Heart right ventricle (tissue), 16 donors: ENCODE data around the gene LRRTM2. TPM values are rescaled to one million over a fixed set of nuclear protein-coding genes. Genes with fewer than 3 reads are reported as not detected.

Experiments
- ATAC-seq, 8 donors: fragments of 200-7000 bp; cut with Tn5 transposase; one replicate each; pipeline ENCODE4 v1.9.1; 2020; ENCODE audit warnings: mild to moderate bottlenecking in 8 of 8, moderate library complexity in 8 of 8, moderate number of reproducible peaks in 1 of 8
- DNase-seq, 2 donors: peaks; one replicate each; pipeline ENCODE4 v3.0.0-alpha.2; 2020
- H3K27ac ChIP-seq, 10 donors: fragments of 200-600 bp; sonication (generic) in 2 of 10; one replicate each; pipeline versions ENCODE4 v1.5.0 to v1.8.0; 2020 to 2022; ENCODE audit warnings: mild to moderate bottlenecking in 3 of 10
- H3K27me3 ChIP-seq, 7 donors: fragments of 200-600 bp; one replicate each; pipeline ENCODE4 v1.8.0; 2021 to 2022; ENCODE audit warnings: mild to moderate bottlenecking in 2 of 7
- H3K36me3 ChIP-seq, 9 donors: fragments of 200-600 bp; sonication (generic) in 1 of 9; one replicate each; pipeline versions ENCODE4 v1.5.0 to v1.8.0; 2020 to 2022; ENCODE audit warnings: mild to moderate bottlenecking in 2 of 9
- H3K4me1 ChIP-seq, 9 donors: fragments of 200-600 bp; sonication (generic) in 1 of 9; one replicate each; pipeline versions ENCODE4 v1.5.0 to v1.8.0; 2020 to 2022; ENCODE audit warnings: mild to moderate bottlenecking in 4 of 9
- H3K4me3 ChIP-seq, 10 donors: fragments of 200-600 bp; sonication (generic) in 2 of 10; one replicate each; pipeline versions ENCODE4 v1.5.0 to v1.8.0; 2020 to 2022; ENCODE audit warnings: mild to moderate bottlenecking in 7 of 10, moderate library complexity in 2 of 10
- H3K9me3 ChIP-seq, 11 donors: fragments of 200-600 bp in 10 of 11; sonication (generic) in 2 of 11; one replicate each; pipeline versions ENCODE4 v1.5.0 to v1.8.0; 2013 to 2022; ENCODE audit warnings: mild to moderate bottlenecking in 2 of 11, control low read depth in 1 of 11, moderate library complexity in 1 of 11
- WGBS, 2 donors: extraction: QIAGEN DNeasy Blood & Tissue Kit; methylation state at CpG; one replicate each; pipeline ENCODE4 v1.1.7; 2013; ENCODE audit warnings: inconsistent platforms in 1 of 2; 5-methylcytosine and 5-hydroxymethylcytosine counted together
- intact Hi-C, 10 donors: fragments of 100-400 bp; cut with DNase I; formaldehyde crosslinking; loops; one replicate each; pipeline versions ENCODE4 v1.11.1 to v1.14.2; 2022
- polyA plus RNA-seq, 2 donors: library from polyadenylated mRNA; stranded (reverse); fragments of 200-250 nt; gene quantifications; one replicate each; pipeline ENCODE4 v1.2.3, GENCODE V29; 2013
- total RNA-seq, 10 donors: library from RNA; stranded (reverse); fragmentation: NEBNext Ultra II Directional in 3 of 10; extraction: Animal tissue kit (Norgen Biotek cat#: 25700) in 3 of 10; gene quantifications; one replicate each; pipeline versions ENCODE4 v1.2.1 to v1.2.4, GENCODE V29; 2021 to 2023
- TF ChIP-seq, protein P1 (sequence below), 9 donors: fragments of 200-600 bp; sonication (generic) in 2 of 9; IDR thresholded peaks; one replicate each; pipeline versions ENCODE4 v1.5.0 to v1.8.0; 2021 to 2022; ENCODE audit warnings: antibody characterized with exemption in 9 of 9, mild to moderate bottlenecking in 5 of 9, moderate library complexity in 1 of 9
- donor health status: Arrhythmogenic right ventricular cardiomyopathy.
- donor health status: ischemic (EF 13 %, LVEDD 7.1; RV severe dilation, severe dysfunction).
- donor health status: healthy with polysubstance abuse.
- donor health status: DM: no; HTN: yes; CAD: no.
- donor health status: DM: no; HTN: no; CAD: no.
- donor health status: ischemic (EF 25% LVEDD 6.9; RV normal size, moderate dysfunction).
- donor health status: ischemic (EF 25% LVEDD 5.7; RV mildly dilated, moderate dysfunction).
- donor health status: healthy.
- donor health status: DM: yes; HTN: yes; CAD: no.
- donor health status: Ischemic cardiomyopathy.
- donor health status: ischemic (EF 35%, LVEDD 5.7; RV mildly dilated, moderate dysfunction).
- donor health status: nonischemic (EF 11% LVEDD 7.7; RV severe dilation, severe dysfunction).
- donor health status: DM: yes; HTN: yes; CAD: no.
- donor health status: PGD.
- donor health status: ischemic (EF 29% LVEDD 5.4; RV normal size, mild dysfunction).
- donor health status: nonischemic (EF 23%, LVEDD 6.1; RV moderate dilation, normal function).

Gene LRRTM2
- total and polyA plus RNA-seq, 12 donors, result 0.04 to 0.49 (median 0.09) TPM; not detected in 6

DNA sequence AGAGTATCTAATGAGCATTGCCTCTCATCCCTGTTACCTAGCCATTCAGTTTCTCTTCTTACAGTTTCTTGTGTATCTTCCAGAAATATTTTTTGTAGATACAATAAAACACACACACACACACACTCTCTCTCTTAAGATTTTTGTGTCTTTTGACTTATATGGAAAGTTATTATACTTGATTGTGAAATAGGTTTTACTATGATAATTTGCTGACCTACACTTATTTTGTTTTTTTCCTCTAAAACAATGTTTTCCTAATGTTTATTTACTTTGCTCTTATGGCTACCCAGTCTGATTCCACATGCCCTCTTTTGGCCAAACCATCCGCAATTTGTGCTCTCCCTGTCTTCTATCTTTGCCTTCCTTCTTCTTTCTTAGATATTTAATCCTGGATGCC lies 25.3 kb downstream of the LRRTM2 start:
- 84 to 94% methylated on average over 1 of the region's 1 CpG for whole genome bisulfite sequencing, 2 donors
- TF ChIP-seq, protein P1, sequence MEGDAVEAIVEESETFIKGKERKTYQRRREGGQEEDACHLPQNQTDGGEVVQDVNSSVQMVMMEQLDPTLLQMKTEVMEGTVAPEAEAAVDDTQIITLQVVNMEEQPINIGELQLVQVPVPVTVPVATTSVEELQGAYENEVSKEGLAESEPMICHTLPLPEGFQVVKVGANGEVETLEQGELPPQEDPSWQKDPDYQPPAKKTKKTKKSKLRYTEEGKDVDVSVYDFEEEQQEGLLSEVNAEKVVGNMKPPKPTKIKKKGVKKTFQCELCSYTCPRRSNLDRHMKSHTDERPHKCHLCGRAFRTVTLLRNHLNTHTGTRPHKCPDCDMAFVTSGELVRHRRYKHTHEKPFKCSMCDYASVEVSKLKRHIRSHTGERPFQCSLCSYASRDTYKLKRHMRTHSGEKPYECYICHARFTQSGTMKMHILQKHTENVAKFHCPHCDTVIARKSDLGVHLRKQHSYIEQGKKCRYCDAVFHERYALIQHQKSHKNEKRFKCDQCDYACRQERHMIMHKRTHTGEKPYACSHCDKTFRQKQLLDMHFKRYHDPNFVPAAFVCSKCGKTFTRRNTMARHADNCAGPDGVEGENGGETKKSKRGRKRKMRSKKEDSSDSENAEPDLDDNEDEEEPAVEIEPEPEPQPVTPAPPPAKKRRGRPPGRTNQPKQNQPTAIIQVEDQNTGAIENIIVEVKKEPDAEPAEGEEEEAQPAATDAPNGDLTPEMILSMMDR (IDR thresholded peaks at IDR 0.05), result no peak

DNA sequence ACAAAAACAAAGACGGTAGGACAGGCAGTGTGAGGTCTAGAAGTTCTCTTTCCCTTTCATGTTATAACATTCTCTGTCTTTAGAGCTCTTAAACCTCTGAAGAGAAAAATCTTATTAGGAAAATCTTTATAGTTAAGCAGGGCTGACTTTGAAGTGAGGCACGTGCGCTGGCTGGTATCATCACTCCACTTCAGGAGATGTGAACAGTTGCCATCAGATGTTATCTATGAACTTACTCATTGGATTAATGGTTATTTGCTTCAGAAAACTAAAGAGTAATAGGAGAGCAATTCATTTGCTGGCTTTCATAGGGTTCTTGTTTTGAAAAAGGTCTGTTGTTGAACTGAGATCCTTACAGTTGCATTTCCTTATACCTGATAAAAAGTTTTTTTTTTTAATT lies 25.7 kb downstream of the LRRTM2 start:
- Histone ChIP-seq H3K4me1 (peaks cover 3 to 87% (median 57%) of the 10 kb centered on the region in 9 donors), H3K9me3 (no peaks in the 10 kb centered on the region), H3K36me3 (no peaks in the 10 kb centered on the region), H3K27ac (peak overlapping the region in 1 of 10 donors; percentile 35), H3K27me3 (no peaks in the 10 kb centered on the region), H3K4me3 (no peak overlapping the region)
- DNase-seq, result no peak
- no peak for ATAC-seq
- 16 to 31% methylated on average over 3 of the region's 3 CpGs for WGBS, 2 donors
- TF ChIP-seq, protein P1 (IDR thresholded peaks at IDR 0.05), result no peak
- intact Hi-C loops, result no loop called here

More for the DNA sequence above, 25.3 kb downstream of the LRRTM2 start:
- no peaks in the 10 kb centered on the region for H3K27me3 ChIP-seq
- intact Hi-C loops, result no loop called here
- no peaks in the 10 kb centered on the region for H3K9me3 ChIP-seq
- no peak for ATAC-seq
- no peaks in the 10 kb centered on the region for H3K36me3 ChIP-seq
- H3K4me1 ChIP-seq, result peaks cover 3 to 83% (median 53%) of the 10 kb centered on the region in 9 donors
- H3K27ac ChIP-seq, result peak overlapping the region in 1 of 10 donors; percentile 35
- H3K4me3 ChIP-seq, result no peak overlapping the region
- DNase-seq, result no peak

DNA sequence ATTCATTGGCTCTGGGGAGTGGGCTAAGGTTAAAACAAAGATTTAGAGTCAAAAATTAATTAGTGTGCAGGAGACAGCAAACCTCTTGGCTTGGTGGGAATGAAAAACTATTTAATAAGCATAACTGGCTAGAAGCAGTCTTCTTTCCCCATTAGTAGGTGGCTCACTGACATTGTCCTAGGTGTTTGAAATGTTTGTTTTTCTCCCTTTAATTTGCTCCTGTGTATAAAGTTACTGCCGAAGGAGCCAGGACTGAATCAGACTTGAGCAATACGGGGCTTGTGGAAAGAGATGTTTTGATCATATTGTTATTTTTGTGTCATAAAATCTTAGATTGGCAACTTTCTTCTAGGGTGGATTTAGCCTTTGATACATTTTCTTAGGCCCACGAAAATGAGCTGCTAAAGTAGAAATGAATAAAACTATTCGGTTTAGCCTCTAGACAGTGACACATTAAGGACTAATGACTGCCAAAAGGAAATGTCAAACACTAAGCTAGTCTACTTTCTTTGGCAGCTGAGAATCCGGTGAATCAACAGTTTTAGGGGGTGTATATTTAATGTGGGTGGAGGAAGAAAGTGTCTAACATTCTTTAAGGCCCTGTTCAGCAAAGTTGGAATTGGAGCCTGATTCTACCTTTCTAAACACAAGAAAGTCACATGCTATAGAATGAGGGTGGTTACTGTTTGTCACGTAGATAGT lies 30.2 kb downstream of the LRRTM2 start:
- no peaks in the 10 kb centered on the region for H3K27me3 ChIP-seq
- DNase-seq, result no peak
- H3K27ac ChIP-seq, result peak overlapping the region in 7 of 10 donors; percentile 23 to 59 (median 33)
- H3K9me3 ChIP-seq, result no peaks in the 10 kb centered on the region
- intact Hi-C loops, result no loop called here
- 45 to 50% methylated on average over 6 of the region's 6 CpGs for WGBS, 2 donors
- peaks cover 15 to 84% (median 59%) of the 10 kb centered on the region in 9 donors for H3K4me1 ChIP-seq
- H3K4me3 ChIP-seq, result no peak overlapping the region
- TF ChIP-seq, protein P1 (IDR thresholded peaks at IDR 0.05), result no peak
- peaks cover 0 to 11% (median 0%) of the 10 kb centered on the region in 9 donors for H3K36me3 ChIP-seq
- ATAC-seq, result peak in 7 of 8 donors; percentile 42 to 81 (median 54)

DNA sequence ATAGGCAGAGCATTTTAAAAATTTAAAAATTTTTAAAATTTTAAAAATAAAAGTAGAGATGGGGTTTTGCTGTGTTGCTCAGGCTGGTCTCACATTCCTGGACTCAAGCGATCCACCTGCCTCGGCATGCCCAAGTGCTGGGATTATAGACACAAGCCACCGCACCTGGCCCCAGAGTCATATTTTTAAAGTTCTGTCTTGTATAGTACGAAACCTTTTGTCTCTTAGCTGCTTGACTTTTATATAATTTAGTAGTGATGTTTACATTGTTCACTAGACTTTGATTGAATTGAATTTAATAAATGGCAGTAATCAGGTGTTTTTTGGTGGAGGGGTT lies 31.0 kb downstream of the LRRTM2 start:
- WGBS, 2 donors, result 94 to 95% methylated on average over 4 of the region's 4 CpGs
- TF ChIP-seq, protein P1 (IDR thresholded peaks at IDR 0.05), result no peak
- Histone ChIP-seq H3K4me1 (peaks cover 15 to 84% (median 58%) of the 10 kb centered on the region in 9 donors), H3K36me3 (peaks cover 0 to 11% (median 0%) of the 10 kb centered on the region in 9 donors), H3K9me3 (no peaks in the 10 kb centered on the region), H3K27me3 (no peaks in the 10 kb centered on the region), H3K27ac (peak overlapping the region in 4 of 10 donors; percentile 33 to 48 (median 38)), H3K4me3 (no peak overlapping the region)
- ATAC-seq, result no peak
- DNase-seq, result no peak
- intact Hi-C loops, result no loop called here
